NOMO-1 (cell line): ENCODE measurements around the gene MDM1.

Experiments
- DNase-seq, 2 experiments: peaks; one replicate each; lab custom pipeline; 2025; ENCODE audit not compliant: unreplicated experiment in 2 of 2; lab: John Stamatoyannopoulos, UW

The MDM1 gene

DNA sequence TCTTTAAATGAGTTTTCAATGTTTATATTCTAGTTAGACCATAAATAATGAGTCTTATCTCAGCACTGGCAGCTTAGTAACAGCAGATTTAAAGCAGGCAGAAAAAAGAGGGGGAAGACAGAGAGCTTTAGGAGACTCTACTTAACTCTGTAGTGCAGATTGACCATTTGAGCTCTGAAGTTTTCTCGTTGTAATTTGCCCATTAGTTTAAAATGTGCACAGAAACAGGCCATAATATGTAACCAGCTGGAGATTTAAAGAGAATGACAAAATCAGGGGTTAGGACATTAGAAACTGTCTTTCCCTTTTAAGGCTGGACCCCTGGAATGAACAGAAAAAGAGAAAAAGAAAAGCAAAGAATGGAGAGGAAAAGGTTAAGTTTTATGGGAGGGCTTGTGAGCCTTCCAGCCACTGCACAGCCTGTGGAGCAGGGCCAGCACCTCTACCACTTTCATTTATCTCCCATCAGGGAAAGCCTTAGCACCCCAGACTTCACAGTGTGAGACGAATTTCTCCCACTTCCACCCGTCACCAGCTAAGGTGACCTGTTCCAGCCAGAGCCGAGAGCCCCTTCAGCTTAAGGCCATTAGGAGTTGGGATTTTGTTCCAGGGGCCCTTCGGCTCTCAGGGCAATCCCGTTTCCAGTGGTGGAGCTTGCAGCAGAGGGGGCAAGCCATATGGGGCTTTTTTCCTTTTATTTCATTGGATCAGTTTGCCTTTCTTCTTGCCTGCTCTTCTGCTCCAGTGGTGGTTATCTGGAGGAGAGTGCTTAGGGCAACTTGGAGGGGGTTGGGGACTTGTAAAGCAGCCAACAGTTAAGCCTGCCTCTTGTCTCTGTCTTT lies 86.8 kb downstream of the MDM1 start:
- DNase-seq: no peak
